Activated CD8-positive, alpha-beta T cell treated with anti-CD3 and anti-CD28 coated beads for 36 hours (primary cell): ENCODE measurements around the gene FOSB. TPM values are rescaled to one million over a fixed set of nuclear protein-coding genes. Genes with fewer than 3 reads are reported as not detected.

ENCODE experiments used
- ATAC-seq: fragments of 200-7000 bp; cut with Tn5 transposase; one replicate; pipeline ENCODE4 v1.10.0; 2021; ENCODE audit warnings: mild to moderate bottlenecking, moderate library complexity
- CTCF ChIA-PET: fragments of 350-600 bp; sonication (Branson Sonifier 250); formaldehyde crosslinking; loops from one replicate; lab custom pipeline; 2021; ENCODE audit warnings: antibody characterized with exemption; lab: Charles Lee
- POLR2A ChIA-PET: fragments of 350-600 bp; sonication (Branson Sonifier 250); formaldehyde crosslinking; loops from one replicate; lab custom pipeline; 2021; ENCODE audit warnings: antibody characterized with exemption; lab: Charles Lee
- DNase-seq: peaks from one replicate; pipeline ENCODE4 v3.0.0-alpha.2; 2020
- H3K27ac Mint-ChIP-seq: one replicate; pipeline ENCODE4 v1.8.0; 2021; ENCODE audit warnings: mild to moderate bottlenecking, mixed read lengths
- H3K27me3 Mint-ChIP-seq: one replicate; pipeline ENCODE4 v1.8.0; 2021; ENCODE audit warnings: mixed read lengths
- H3K36me3 Mint-ChIP-seq: one replicate; pipeline ENCODE4 v1.8.0; 2021; ENCODE audit warnings: low read depth, mixed read lengths
- H3K4me1 Mint-ChIP-seq: one replicate; pipeline ENCODE4 v1.8.0; 2021; ENCODE audit warnings: low read depth, mixed read lengths
- H3K4me3 Mint-ChIP-seq: one replicate; pipeline ENCODE4 v1.8.0; 2021; ENCODE audit warnings: mild to moderate bottlenecking, moderate library complexity, mixed read lengths
- H3K9me3 Mint-ChIP-seq: one replicate; pipeline ENCODE4 v1.8.0; 2021; ENCODE audit warnings: mixed read lengths
- CTCF ChIP-seq: fragments of 200-600 bp; IDR thresholded peaks from one replicate; pipeline ENCODE4 v1.8.0; 2022; ENCODE audit warnings: antibody characterized with exemption, mild to moderate bottlenecking
- intact Hi-C: fragments of 100-400 bp; cut with micrococcal nuclease; formaldehyde crosslinking; loops from one replicate; pipeline ENCODE4 v1.10.0; 2022
- total RNA-seq, 2 experiments: library from RNA; stranded (reverse); gene quantifications; one replicate each; pipeline ENCODE4 v1.2.3, GENCODE V29; 2021

FOSB gene
- total RNA-seq, 2 experiments from 2014 or later: 70.0 to 71.2 TPM

- H3K36me3 Mint-ChIP-seq: no peaks in the 10 kb centered on the region
- ChIA-PET CTCF (interaction anchor here (1.1 to 3.9 kb wide), 3 partner anchors 17 to 23 kb away, joined by 5 to 16 read pairs (median 10); no protein-coding TSS in a partner anchor), POLR2A (interaction anchor here (1.1 kb wide), 1 partner anchor 179 kb away, joined by 3 read pairs; no protein-coding TSS in a partner anchor)
- intact Hi-C loops: no loop called here
- H3K9me3 Mint-ChIP-seq: no peaks in the 10 kb centered on the region
- no peak for DNase-seq
- H3K27ac Mint-ChIP-seq: no peak overlapping the region
- H3K27me3 Mint-ChIP-seq: no peaks in the 10 kb centered on the region
- peaks cover 3% of the 10 kb centered on the region for H3K4me1 Mint-ChIP-seq
- H3K4me3 Mint-ChIP-seq: no peak overlapping the region
- no peak for TF ChIP-seq CTCF
- ATAC-seq: no peak
These were observed 5.6 kb upstream of the FOSB start for GRCh38 chr19:45462174-45462573.

DNA sequence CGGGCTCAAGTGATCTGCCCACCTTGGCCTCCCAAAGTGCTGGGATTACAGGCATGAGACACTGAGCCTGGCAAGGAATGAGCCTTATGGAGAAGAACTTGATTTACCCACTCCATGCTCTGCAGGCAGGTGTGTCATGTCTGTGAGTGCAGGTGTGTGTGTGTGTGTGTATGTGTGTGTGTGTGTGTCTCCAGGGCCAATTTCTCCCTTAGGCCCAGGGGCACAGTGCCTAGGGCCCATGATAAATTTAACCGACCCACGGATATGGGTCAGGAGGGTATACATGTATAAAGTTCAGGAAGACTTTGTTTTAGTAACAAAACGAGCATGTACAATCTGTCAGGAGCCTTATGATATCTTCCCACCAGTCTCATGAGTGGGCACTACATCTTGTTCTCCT lies 4.6 kb upstream of the FOSB start:
- H3K4me1 Mint-ChIP-seq: peaks cover 9% of the 10 kb centered on the region
- intact Hi-C loops: no loop called here
- ChIA-PET POLR2A (interaction anchor here (1.1 kb wide), 1 partner anchor 178 kb away, joined by 3 read pairs; no protein-coding TSS in a partner anchor), CTCF (interaction anchor here (1.5 to 3.9 kb wide), 3 partner anchors 16 to 24 kb away, joined by 6 to 16 read pairs (median 10); no protein-coding TSS in a partner anchor)
- ATAC-seq (no peak), DNase-seq (no peak)
- H3K36me3 Mint-ChIP-seq: no peaks in the 10 kb centered on the region
- no peak for TF ChIP-seq CTCF
- H3K9me3 Mint-ChIP-seq: no peaks in the 10 kb centered on the region
- H3K27me3 Mint-ChIP-seq: no peaks in the 10 kb centered on the region
- no peak overlapping the region for H3K27ac Mint-ChIP-seq
- no peak overlapping the region for H3K4me3 Mint-ChIP-seq

DNA sequence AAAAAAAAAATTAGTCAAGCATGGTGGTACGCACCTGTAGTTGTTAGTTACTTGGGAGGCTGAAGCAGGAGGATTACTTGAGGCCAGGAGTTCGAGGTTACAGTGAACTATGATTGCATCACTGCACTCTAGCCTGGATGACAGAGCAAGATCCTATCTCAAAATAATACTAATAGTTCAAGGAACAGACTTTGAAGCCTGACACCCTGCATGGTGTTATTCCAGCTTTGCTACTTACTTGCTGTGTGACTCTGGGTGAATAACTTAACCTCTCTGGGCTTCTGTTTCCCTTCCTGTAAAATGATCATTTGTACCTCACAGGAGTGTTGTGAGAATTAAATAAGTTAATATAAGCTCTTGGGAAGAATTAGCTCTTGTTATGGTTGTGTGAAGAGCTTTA lies 3.5 kb upstream of the FOSB start:
- ChIA-PET POLR2A (interaction anchor here (1.2 kb wide), 1 partner anchor 11 kb away, joined by 4 read pairs; no protein-coding TSS in a partner anchor), CTCF (interaction anchor here (1.0 to 3.9 kb wide), 4 partner anchors 15 to 25 kb away, joined by 3 to 16 read pairs (median 5); no protein-coding TSS in a partner anchor)
- intact Hi-C loops: no loop called here
- ATAC-seq: no peak
- DNase-seq: no peak
- Mint-ChIP-seq H3K27ac (no peak overlapping the region), H3K4me1 (peaks cover 13% of the 10 kb centered on the region), H3K36me3 (no peaks in the 10 kb centered on the region), H3K9me3 (no peaks in the 10 kb centered on the region), H3K4me3 (no peak overlapping the region), H3K27me3 (no peaks in the 10 kb centered on the region)
- no peak for TF ChIP-seq CTCF

DNA sequence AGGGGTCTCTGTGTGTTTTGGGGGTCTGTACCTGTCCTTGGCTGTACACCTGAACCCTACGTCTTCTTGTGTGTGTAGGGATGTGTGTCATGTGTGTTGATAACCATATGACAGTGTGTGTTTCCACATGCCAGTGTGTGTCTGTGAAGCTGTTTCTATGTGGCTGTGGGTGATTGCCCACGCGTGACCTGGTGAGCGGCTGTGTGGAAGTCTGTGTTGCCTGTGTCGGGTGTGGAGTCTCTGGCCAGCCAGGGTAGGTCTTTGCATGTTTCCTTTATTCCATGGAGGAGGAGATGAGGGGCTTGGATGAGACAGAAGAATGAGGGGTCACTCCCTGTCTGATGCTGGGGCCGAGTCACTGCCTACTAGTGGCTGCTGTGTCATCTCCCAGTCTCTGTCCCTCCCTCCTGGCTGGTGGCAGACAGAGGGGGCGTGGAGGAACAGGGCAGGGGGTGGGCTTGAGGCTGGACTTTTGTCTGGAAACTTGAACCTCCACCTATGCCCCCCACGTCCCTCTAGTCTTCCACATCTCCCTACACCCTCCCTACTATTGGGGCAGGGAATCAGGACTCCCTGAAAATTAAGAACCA lies 2.8 kb upstream of the FOSB start:
- ChIA-PET CTCF (interaction anchor here (1.0 to 3.9 kb wide), 4 partner anchors 14 to 26 kb away, joined by 3 to 16 read pairs (median 5); no protein-coding TSS in a partner anchor), POLR2A (interaction anchor here (1.2 kb wide), 1 partner anchor 11 kb away, joined by 4 read pairs; no protein-coding TSS in a partner anchor)
- no peak for TF ChIP-seq CTCF
- Mint-ChIP-seq H3K27me3 (no peaks in the 10 kb centered on the region), H3K9me3 (no peaks in the 10 kb centered on the region), H3K4me1 (peaks cover 17% of the 10 kb centered on the region), H3K4me3 (no peak overlapping the region), H3K36me3 (no peaks in the 10 kb centered on the region), H3K27ac (no peak overlapping the region)
- ATAC-seq: no peak
- no peak for DNase-seq
- intact Hi-C loops: no loop called here

- DNase-seq (no peak), ATAC-seq (no peak)
- intact Hi-C loops: no loop called here
- Mint-ChIP-seq H3K36me3 (peaks cover 10% of the 10 kb centered on the region), H3K9me3 (no peaks in the 10 kb centered on the region), H3K27ac (peak overlapping the region; percentile 52), H3K4me1 (peaks cover 31% of the 10 kb centered on the region), H3K27me3 (no peaks in the 10 kb centered on the region), H3K4me3 (peak overlapping the region; percentile 86)
- CTCF ChIA-PET: interaction anchor here (0.6 to 5.2 kb wide), 13 partner anchors 9 to 213 kb away, joined by 3 to 64 read pairs (median 5); no protein-coding TSS in a partner anchor
- POLR2A ChIA-PET: interaction anchor here (0.6 to 3.3 kb wide), 7 partner anchors 11 to 191 kb away, joined by 3 to 16 read pairs (median 5); no protein-coding TSS in a partner anchor
- TF ChIP-seq CTCF: no peak
These were observed 711 bp upstream of the FOSB start for GRCh38 chr19:45467115-45467455.
